GM19240 (cell line): ENCODE data around the gene PCYT1A.
"Not testable (repeated sequence)": the region's sequence is repeated elsewhere in the genome, so short reads cannot be mapped to it uniquely, and the experiment has no call there.

Experiments used
- DNase-seq: peaks from one replicate; pipeline ENCODE4 v3.0.0; 2011; ENCODE audit warnings: low spot score; ENCODE audit not compliant: insufficient read length

Gene PCYT1A

DNA sequence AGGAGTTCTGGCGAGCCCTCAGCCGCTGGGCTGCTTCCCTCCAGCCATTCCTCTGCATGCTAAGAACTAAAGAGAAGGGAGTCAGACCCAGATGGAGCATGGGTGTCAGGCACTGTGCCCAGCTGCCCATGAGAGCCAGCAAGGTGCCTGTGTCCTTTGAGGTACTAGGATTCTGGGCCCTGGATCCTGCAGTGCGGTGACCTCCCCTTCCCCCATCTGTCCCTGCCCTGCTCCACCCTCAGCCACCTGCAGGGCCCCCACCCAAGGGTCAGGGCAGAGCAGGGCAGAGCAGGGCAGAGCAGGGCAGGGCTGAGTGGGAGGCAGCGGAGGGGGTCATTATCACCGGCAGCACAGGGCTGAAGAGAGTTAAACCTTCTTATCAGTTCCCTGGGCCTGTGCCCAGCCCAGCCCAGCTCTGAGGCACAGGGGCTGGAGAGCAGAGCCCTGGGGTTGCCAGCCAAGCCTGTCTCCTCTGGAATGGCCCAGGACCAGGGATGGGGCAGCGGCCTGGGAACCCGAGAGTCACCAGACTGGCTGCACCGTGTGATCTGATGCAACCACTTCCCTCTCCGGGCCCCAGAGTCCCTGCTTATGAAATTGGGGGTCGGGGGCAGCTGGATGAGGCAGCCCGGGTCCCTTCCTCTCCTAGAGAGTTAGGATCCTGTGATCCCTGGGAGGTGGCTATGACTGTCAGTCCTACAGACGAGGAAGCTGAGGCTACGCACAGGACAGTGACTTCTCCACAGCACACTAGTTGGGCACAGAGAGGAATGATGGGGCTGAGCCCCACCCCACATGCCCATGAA lies 93.6 kb downstream of the PCYT1A start:
- no peak for DNase-seq

DNA sequence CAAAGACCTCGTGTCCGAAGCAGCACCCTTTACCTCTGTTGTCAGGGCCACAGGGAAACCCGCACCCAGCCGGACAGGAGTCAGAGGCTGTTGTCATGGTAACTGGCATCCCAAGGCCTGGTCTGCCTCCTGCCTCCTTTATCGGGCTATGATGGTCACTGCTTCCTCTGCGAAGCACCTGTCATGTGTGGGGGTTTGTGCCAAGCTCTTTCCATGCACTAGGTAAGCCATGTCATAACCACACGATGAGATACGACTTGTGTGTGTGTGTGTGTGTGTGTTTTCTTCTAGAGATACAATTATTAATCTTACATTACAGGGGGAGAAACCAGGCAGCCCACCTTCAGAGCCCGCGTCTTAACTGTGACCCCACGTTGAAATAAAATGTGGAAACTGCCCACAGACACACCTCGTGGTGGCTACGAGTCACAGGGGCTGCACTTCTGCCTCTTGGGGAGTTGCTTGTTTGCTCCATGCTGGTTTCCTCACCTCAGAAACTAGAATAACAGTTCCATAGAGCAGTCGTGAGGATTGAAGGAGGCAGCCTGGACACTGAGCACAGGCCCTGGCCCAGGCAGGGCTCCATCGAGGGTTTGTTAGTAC lies 94.3 kb downstream of the PCYT1A start:
- DNase-seq = no peak

- no peak for DNase-seq
These were observed 94.9 kb downstream of the PCYT1A start for GRCh38 chr3:196192524-196193051.

- no peak for DNase-seq
These were observed 95.4 kb downstream of the PCYT1A start for GRCh38 chr3:196192036-196192523.

GRCh38 chr3:196189566-196190347 lies 97.8 kb downstream of the PCYT1A start:
- no peak for DNase-seq

- DNase-seq = no peak
These were observed 100.6 kb downstream of the PCYT1A start for GRCh38 chr3:196186651-196187573.

DNA sequence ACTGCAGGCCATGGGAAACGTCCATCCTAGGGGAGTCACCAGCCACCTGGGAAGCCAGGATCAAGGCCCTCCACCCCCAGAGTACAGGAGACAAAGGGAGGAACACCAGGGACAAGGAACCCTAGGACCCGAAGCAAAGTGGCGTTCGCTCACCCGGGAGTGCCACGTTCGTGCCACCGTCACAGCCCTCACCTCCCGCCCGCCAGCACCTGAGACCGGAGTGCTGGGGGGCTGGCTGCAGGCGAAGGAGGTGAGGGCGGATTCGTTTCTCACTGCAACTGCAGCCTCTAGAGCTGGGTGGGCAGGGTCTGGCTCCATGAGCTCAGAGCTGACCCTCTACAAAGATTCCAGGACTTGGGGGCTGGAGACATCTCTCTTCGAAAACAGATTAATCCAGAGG lies 102.6 kb downstream of the PCYT1A start:
- DNase-seq = no peak

DNA sequence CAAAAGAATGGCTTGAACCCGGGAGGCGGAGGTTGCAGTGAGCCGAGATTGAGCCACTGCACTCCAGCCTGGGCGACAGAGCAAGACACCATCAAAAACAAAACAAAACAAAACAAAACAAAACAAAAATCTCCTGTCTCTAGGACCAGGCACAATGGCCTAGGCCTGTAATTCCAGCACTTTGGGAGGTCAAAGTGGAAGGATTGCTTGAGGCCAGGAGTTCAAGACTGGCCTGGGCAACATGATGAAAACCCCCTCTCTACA lies 103.4 kb downstream of the PCYT1A start:
- DNase-seq = not testable (repeated sequence)

- no peak for DNase-seq
These were observed 106.4 kb downstream of the PCYT1A start for GRCh38 chr3:196181127-196181546.

DNA sequence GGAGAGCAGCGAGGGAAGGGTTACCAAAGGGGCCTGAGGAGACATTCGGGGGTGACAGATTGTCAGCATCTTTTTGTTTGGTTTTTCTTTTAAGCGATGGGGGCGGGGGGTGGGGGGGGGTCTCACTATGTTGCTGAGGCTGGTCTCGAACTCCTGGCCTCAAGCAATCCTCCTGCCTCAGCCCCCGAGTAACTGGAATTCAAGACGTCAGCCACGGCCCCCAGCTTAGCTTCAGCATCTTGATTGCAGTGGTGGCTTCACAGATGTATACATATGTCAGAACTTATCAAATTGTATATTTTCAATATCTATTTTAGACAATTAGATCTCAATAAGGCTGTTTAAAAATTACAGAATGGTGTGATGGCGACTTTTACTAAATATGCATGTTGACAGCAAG lies 107.2 kb downstream of the PCYT1A start:
- no peak for DNase-seq
